HG02943 (cell line): Measurements from ENCODE around the gene LSAMP.

Experiments used
- ATAC-seq: cut with Tn5 transposase; IDR thresholded peaks from one replicate; pipeline ENCODE4 v1.9.1; 2021; ENCODE audit warnings: mild to moderate bottlenecking, low read depth, moderate library complexity; ENCODE audit not compliant: unreplicated experiment

The LSAMP gene

GRCh38 chr3:115989684-115990421, 455.4 kb downstream of the LSAMP start:
- no peak for ATAC-seq

- ATAC-seq = no peak
Measured at GRCh38 chr3:115986555-115987207, 458.6 kb downstream of the LSAMP start.

DNA sequence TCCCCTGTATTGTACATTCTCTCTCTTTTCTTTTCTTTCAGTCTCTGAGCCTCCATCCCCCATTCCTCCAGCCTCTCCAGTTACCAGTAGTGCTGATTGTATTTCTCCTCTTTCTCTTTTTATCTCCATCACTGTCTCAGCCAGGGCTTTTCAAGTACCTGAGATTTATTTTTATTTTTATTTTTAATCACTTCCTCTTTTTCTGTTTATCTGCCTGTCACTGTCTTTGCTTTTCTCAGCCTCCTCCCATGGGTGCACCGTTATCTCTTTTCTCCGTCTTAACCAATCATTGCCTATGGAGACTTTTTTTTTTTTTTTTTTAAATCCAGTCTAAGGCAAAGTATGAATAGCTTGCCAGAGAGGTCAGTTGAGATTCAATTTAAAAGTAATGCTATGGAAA, 462.7 kb downstream of the LSAMP start:
- no peak for ATAC-seq

- no peak for ATAC-seq
Measured at GRCh38 chr3:115982108-115982507, 463.2 kb downstream of the LSAMP start.

GRCh38 chr3:115980709-115981108, 464.6 kb downstream of the LSAMP start:
- ATAC-seq = no peak

GRCh38 chr3:115977866-115978265, 467.4 kb downstream of the LSAMP start:
- ATAC-seq = no peak

GRCh38 chr3:115975796-115976195, 469.5 kb downstream of the LSAMP start:
- no peak for ATAC-seq

DNA sequence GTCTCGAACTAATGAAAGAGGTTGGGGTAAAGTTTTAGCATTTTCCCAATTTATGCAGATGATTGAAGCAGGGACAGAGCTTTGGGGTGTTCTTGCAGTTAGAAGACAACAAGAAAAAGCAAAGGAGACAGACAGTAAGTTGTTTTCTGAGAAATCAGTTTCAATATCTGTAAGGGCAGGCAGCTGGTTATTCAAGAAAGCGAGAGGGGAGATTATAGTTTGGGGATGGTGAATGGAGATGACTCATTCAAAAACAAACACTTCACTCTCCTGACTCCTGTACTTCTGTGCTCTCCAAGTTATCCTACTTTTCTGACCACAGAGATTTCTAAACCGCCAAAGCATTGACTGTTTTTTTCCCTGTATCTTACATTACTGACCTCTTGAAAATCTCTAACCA, 469.9 kb downstream of the LSAMP start:
- no peak for ATAC-seq

DNA sequence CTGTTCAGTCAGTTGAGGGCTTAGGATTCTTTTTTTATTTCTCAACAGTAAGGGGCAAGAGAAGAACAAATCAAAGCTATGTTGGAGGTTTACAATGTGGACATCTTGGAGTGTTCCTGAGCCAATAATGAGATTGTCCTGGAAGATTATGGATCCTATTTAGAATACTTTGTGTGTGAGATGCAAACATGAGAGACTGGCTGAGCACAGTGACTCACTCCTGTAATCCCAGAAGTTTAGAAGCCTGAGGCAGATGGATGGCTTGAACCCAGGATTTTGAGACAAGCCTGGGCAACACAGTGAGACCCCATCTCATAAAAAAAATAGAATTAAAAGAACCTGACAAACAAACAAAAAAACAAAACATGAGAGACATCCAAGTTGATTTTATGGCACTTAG, 470.3 kb downstream of the LSAMP start:
- ATAC-seq = no peak

DNA sequence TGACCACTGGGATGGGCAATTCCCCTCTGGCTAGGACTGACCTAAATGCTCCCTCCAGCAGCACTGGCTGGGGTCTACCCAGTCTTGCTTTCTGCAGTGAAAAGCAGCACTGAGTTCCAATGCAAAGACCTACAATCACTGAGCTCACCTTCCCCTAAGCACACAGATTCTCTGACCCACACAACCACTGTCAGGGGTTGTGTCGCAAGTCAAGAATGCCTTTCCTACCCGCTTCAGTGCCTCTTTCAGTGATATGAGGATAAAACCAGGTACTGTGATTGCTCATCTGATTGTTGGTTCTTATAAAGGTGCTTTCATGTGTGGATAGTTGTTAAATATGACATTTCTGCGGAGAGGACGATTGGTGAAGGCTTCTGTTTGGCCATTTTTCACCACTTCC, 476.4 kb downstream of the LSAMP start:
- no peak for ATAC-seq

- ATAC-seq = no peak
Measured at GRCh38 chr3:115961380-115961779, 483.9 kb downstream of the LSAMP start.

DNA sequence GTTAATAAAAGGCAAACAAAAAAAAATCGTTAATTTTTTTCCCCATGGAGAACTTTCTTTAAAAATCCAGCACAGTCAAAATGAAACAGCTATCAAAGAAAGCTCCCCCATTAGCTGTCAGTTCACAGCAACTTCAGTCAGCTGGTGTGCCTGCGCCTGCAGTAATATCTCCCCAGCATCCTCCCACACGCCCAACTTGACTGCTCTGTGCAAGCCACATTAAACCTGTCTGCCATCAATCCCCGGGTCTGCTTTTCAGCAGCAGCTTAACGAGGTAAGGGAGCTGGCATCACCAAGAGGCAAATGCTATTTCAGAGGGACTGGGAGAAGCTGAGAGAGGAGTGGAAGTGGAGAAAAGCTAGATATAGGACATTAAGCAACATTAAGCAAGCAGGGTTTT, 484.5 kb downstream of the LSAMP start:
- no peak for ATAC-seq

DNA sequence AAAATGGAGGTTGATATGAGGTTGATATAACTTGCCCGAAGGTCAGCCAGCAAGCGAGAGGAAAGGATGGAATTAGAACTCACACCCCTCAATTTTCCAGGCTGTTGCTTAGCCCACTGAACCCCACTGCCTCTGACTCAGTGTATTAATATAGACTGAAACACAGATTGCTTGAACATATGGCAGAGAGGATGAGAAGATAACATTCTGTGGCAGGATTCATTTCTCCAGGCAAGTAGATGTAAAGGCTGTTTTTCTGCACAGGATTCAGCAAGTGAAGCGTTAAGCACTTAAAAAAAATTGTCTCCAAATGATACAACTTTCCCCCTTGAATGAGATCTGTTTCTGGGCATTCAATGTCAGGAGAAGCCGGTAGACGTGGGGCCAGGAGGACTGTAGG, 486.8 kb downstream of the LSAMP start:
- no peak for ATAC-seq

DNA sequence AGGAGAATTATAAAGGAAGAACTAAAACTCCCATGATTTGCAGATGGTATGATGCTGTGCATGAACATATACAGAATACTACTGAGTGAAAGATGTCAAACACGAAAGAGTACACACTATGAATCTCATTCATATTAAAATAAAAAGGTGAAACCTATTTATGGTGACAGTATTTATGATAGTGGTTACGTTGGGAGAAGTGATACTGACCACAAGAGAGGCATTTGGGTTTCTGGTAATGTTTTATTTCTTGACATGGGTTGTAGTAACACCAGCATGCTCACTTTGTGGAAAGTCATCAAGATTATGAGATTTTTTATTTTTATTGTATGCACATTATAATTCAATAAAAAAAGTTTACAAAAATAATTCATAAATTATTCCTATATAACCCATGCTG, 498.0 kb downstream of the LSAMP start:
- ATAC-seq = no peak

GRCh38 chr3:115943579-115943978, 501.7 kb downstream of the LSAMP start:
- ATAC-seq = no peak

DNA sequence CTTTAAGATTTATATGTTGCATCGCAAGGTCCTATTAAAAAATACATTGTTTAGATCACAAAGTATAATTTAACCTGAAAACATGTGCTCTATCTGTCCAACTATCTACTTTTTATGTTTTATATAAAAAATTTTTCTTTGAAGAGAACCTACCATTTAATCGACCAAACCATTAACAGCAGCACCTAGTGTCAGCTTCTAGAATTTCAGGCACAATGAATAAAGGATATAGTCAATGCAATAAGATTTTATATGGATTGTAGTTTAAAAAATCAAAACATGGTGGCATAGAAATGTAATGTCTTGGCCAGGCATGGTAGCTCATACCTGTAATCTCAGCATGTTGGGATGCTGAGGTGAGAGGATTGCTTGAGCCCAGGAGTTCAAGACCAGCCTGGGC, 508.2 kb downstream of the LSAMP start:
- ATAC-seq = no peak

GRCh38 chr3:115932807-115933206, 512.5 kb downstream of the LSAMP start:
- ATAC-seq = no peak

- ATAC-seq = no peak
Measured at GRCh38 chr3:115931581-115931980, 513.7 kb downstream of the LSAMP start.

- no peak for ATAC-seq
Measured at GRCh38 chr3:115930922-115931321, 514.4 kb downstream of the LSAMP start.

- no peak for ATAC-seq
Measured at GRCh38 chr3:115930168-115930567, 515.1 kb downstream of the LSAMP start.

GRCh38 chr3:115928376-115928775, 516.9 kb downstream of the LSAMP start:
- no peak for ATAC-seq

DNA sequence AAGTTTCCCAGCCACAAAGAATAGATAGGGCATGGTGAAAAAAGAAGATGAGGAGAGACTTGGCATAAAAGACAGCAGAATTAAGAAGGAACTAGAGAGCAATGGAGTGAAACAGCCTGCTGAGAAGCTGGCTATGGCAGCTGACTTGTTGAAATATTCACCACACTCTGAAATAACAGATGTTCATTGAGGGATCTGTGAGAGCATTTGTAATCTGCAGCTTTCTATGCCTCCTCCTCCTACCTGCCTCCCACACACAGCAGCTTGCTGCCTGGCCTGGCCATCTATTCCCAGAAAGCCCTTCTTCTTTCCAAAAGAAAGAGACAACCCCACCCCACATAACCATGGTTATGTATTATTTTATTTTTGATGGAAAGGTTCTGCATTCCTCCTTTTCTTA, 518.1 kb downstream of the LSAMP start:
- ATAC-seq = no peak
